HG02798 (cell line): ENCODE results near the gene REXO4.
"Not testable (repeated sequence)": the region's sequence is repeated elsewhere in the genome, so short reads cannot be mapped to it uniquely, and the experiment has no call there.

Experiments
- ATAC-seq: cut with Tn5 transposase; IDR thresholded peaks from one replicate; pipeline ENCODE4 v1.9.1; 2021; ENCODE audit warnings: mild to moderate bottlenecking; ENCODE audit not compliant: unreplicated experiment, poor library complexity

The REXO4 gene

DNA sequence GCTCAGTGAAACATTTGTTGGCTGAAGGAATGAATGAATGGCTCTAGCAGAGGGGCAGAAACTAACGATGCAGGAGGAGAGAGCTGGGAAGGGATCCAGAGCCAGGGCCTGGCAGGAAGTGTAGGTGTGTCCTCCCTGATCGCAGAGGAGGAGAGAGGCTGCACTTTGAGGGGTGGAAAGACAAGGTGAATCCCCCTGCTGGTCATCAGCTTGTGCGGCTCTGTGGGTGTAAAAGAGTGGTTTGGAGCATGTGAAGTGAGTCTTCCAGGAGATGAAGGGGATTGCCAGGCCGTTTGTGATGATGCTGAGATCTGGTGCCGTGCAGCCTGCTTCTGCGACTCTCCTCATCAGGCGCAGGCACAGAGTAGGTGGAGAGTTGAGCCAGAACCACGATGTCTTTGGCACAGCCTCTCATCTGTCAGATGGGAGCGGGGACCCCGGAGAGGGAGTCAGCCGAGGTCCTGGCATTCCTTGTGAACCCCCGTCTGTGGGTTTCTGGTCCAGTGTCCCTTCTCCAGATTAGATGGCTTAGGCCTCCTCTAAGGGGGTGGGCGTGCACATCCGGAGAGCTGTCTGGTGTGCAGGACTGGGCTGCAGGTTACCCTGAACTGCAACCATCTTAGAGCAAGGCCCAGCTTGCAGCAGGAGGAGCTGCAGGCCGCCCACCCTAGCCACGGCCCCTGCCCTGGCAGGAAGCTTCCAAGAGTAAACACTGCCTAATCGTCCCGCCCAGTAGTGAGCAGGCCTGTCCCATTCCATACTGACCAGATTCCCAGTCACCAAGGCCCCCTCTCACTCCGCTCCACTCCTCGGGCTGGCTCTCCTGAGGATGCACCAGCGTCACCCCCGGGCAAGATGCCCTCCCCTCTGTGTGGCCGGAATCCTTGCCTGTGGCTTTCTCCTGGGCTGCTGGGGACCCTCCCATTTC, 4.1 kb upstream of the REXO4 start, which contains the start of gene ADAMTS13:
Gene ADAMTS13, plus strand, starts transcription at position 753 of the 928 bp plus-strand sequence. Its CDS starts 77 bp downstream, at position 830.
- peak; percentile 35 for ATAC-seq

- ATAC-seq = no peak
Measured at GRCh38 chr9:133420392-133420827, 2.6 kb upstream of the REXO4 start.

- no peak for ATAC-seq
Measured at GRCh38 chr9:133419005-133419404, 1.2 kb upstream of the REXO4 start.

DNA sequence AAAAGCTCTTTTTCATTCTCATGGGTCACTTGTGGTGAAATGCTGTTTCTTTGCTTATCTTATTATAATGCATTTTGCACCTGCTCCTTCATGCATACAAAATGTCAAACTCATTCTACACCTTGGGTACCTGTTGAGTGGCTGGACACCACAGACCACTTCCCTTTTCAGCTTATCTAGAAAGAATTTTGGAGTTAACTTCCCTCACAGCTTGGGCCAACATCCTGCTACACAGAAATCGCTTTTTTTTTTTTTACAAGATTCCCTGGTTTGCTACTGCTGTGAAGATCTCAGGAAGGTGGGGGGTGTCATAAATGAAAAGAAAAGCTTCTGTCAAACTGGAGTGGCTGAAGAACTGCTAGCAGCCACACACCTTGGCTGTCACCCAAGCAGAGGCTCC, 2.6 kb downstream of the REXO4 start:
- no peak for ATAC-seq

- no peak for ATAC-seq
Measured at GRCh38 chr9:133408042-133408441, 9.8 kb downstream of the REXO4 start.

GRCh38 chr9:133406480-133407307, 11.1 kb downstream of the REXO4 start:
- no peak for ATAC-seq

DNA sequence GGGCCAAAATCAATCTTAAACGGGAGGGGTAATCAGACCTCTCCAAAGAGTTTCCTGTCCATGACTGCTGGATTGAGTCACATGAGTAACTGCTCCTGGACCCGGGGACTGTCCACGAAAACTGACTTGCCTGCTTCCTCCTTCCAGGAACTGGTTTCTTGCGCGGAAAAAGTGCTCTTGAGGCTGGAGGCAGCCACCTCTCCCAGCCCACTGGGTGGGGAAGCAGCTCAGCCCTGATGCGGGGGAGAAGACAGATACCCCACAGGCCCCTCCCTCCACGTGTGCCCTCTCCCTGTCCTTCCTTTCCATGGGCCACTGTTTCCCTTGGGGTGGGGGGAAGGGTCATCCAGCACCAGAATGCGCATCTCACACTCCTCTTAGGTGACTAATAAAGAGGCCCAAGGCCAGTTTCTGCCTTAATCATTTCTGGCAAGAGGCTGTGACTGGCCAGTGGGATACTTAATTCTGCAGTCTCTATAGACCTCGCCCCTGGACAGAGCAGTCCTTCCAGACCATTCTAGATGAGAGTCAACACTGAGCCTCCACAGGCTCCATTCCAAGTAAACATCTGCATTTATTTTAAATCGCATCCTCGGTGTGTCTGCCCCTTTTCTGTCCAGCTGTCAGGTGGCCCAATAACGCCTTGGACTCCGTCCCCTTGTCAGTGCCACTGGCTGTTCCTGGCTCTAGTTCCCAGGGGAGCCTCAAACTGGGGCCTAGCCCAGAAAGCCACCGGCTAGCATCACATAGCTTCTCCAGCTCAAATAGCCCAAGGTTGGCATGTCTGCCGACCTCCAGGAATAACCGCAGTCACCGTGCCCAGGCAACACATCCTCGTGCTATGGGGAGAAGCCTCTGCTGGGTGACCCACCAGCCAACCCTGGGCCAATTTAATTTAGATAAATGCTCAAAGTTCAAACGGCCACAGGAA, 12.0 kb downstream of the REXO4 start:
- ATAC-seq = no peak

DNA sequence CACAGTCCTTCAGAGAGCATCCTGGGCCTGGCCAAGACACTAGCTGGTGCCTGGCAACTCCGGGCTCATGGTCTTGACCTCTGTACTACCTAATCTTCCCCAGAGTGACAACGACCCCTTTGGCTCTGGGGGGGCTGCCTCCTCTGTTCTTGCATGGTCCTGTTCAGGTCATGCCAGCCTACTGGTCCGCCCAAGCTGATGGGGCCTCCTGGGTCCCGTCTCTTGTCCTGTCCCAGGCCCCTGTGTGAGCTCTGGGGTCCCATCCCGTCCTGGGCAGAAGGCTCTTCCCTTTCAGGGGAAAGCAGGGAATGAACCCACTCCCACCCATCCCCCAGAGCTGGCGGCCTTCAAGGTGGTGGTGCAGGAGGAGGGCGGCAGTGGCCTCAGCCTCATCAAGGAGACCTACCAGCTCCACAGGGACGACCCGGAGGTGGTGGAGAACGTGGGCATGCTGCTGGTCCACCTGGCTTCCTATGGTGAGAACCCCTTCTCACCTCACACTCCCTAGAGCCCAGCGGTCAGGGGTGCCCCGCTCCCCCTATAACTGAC, 13.3 kb downstream of the REXO4 start:
- ATAC-seq = no peak

GRCh38 chr9:133403766-133404453, 13.9 kb downstream of the REXO4 start:
- ATAC-seq = no peak

DNA sequence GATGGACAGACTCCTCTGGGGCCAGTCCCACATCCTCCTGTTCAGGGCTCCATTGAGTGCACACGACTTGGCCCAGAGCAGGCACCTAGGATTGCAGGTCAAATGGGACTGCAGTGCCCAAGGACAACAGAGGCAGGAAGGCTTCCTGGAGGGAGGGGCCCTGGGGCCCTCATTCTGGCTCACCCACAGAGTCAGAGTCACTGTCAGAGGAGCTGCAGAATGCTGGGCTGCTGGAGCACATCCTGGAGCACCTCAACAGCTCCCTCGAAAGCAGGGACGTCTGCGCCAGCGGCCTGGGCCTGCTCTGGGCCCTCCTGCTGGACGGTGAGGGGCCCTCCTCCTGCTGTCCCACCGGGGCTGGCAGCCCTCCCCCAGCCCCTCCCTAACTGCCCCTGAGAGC, 15.1 kb downstream of the REXO4 start:
- no peak for ATAC-seq

DNA sequence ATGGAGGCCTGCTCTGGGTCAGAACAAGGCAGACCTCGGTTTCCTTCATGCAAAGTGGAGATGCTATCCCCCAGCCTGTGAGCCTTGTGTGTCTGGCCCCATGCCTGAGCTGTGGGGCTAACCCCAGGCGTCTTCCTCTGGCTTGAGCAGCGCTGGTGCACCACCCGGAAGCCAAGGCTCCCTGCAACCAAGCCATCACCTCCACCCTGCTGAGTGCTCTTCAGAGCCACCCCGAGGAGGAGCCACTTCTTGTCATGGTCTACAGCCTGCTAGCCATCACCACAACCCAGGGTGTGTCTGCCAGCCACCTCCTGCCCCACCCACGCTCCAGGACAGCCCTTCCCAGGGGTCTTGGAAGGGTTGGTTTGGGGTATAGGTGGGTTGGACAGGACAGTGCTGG, 16.2 kb downstream of the REXO4 start:
- no peak for ATAC-seq

DNA sequence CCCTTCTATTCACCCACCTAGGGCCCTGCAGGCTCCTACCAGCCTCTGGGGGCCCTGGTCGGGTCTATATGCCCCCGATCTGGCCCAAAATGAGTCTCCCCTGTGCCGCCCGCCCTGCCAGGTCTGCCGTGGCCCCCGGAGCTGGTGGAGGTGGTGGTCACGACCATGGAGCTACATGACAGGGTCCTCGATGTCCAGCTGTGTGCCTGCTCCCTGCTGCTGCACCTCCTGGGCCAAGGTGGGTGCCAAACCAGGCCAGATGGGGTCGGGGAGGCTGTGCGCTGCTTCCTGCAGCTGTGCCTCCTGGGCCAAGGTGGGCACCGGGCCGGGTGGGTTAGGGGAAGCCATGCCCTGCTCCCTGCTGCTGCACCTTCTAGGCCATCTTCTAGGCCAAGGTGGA, 17.5 kb downstream of the REXO4 start:
- ATAC-seq = no peak

- ATAC-seq = no peak
Measured at GRCh38 chr9:133397895-133398294, 19.9 kb downstream of the REXO4 start.

- no peak for ATAC-seq
Measured at GRCh38 chr9:133397370-133397769, 20.4 kb downstream of the REXO4 start.

GRCh38 chr9:133396952-133397351, 20.9 kb downstream of the REXO4 start:
- ATAC-seq = no peak

DNA sequence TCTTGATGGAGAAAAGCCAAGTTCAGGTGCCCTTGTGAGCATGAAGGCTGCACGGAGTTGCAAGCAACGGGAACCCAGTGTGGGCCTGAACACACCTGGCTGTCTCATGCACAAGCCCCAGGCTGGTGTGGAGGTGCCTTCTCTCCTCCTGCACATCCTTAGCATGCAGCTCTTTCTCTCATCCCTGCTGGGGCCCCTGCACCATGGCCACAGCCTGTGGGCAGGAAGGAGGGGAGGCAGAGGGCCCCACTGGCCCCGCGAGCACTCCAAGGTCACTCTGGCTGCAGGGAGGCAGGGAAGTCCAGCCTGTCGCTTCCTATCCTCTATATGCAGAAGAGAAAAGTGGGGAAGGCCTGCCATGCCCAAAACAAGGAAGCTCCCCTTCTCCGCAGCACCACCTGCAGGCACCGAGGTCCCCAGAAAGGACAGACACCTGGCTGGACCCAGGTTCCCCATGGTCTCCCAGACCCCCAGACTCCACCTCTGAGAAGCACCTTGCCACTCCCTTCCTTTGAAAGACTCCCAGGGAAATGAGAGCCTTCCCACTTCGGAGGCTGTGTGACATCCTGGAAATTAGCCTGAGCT, 23.0 kb downstream of the REXO4 start:
- ATAC-seq = no peak

GRCh38 chr9:133393399-133393798, 24.4 kb downstream of the REXO4 start:
- ATAC-seq = no peak

DNA sequence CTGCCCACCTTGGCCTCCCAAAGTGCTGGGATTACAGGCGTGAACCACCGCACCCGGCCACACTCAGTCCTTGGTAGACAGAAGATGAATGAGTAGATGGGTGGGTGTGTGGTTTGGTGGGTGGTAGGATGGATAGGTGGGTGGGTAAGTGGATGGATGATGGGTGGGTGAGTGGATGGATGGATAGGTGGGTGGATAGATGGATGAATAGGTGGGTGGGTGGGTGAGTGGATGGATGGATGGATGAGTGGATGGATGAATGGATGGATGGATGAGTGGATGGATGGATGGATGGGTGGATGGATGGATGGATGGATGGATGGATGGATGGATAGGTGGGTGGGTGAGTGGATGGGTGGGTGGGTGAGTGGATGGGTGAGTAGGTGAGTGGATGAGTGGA, 25.5 kb downstream of the REXO4 start:
- ATAC-seq = not testable (repeated sequence)

DNA sequence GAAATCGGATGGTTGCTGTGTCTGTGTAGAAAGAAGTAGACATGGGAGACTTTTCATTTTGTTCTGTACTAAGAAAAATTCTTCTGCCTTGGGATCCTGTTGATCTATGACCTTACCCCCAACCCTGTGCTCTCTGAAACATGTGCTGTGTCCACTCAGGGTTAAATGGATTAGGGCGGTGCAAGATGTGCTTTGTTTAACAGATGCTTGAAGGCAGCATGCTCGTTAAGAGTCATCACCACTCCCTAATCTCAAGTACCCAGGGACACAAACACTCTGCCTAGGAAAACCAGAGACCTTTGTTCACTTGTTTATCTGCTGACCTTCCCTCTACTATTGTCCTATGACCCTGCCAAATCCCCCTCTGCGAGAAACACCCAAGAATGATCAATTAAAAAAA, 26.4 kb downstream of the REXO4 start:
- ATAC-seq = not testable (repeated sequence)
